Activated naive CD4-positive, alpha-beta T cell treated with anti-CD3 and anti-CD28 coated beads, Interleukin-2, amount 50 U/mL, for 24 hours (primary cell): ENCODE data around the gene SPACA5.
"Not testable (repeated sequence)": the region's sequence is repeated elsewhere in the genome, so short reads cannot be mapped to it uniquely, and the experiment has no call there.

ENCODE experiments used
- H3K27ac Mint-ChIP-seq: one replicate; pipeline ENCODE4 v1.8.0; 2021; ENCODE audit warnings: mild to moderate bottlenecking, mixed read lengths
- H3K27me3 Mint-ChIP-seq: one replicate; pipeline ENCODE4 v1.8.0; 2021; ENCODE audit warnings: mixed read lengths
- H3K36me3 Mint-ChIP-seq: one replicate; pipeline ENCODE4 v1.8.0; 2021; ENCODE audit warnings: mixed read lengths
- H3K4me1 Mint-ChIP-seq: one replicate; pipeline ENCODE4 v1.8.0; 2021; ENCODE audit warnings: mixed read lengths
- H3K4me3 Mint-ChIP-seq: one replicate; pipeline ENCODE4 v1.8.0; 2021; ENCODE audit warnings: mild to moderate bottlenecking, mixed read lengths
- H3K9me3 Mint-ChIP-seq: one replicate; pipeline ENCODE4 v1.8.0; 2021; ENCODE audit warnings: mixed read lengths

SPACA5 gene

DNA sequence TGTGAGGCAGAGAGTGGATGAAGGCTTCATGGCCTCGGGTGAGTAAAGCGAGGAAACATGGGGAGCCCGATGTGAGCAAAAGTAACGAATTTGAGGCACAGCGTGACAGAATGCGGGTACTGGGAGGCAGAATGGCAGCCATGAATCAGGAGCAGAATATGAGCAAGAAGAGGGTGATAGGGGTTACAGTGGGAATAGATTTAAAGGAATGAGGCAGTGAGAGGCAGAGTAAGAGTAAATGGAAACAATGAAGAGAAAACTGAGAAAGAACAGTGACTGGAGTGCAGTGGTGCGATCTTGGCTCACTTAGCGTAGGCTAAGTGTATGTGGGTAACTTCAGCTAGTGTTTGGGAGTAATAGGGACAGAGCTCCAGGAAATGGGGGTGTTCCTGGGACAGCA, at the start of gene SPACA5:
SPACA5 (plus strand) TSS at position 301 of the 400 bp plus-strand sequence. CDS start 815 bp downstream, outside the sequence.
- not testable (repeated sequence) for H3K27me3 Mint-ChIP-seq, H3K4me3 Mint-ChIP-seq, H3K9me3 Mint-ChIP-seq, H3K36me3 Mint-ChIP-seq, H3K27ac Mint-ChIP-seq
- peaks cover 18% of the 10 kb centered on the region for H3K4me1 Mint-ChIP-seq

DNA sequence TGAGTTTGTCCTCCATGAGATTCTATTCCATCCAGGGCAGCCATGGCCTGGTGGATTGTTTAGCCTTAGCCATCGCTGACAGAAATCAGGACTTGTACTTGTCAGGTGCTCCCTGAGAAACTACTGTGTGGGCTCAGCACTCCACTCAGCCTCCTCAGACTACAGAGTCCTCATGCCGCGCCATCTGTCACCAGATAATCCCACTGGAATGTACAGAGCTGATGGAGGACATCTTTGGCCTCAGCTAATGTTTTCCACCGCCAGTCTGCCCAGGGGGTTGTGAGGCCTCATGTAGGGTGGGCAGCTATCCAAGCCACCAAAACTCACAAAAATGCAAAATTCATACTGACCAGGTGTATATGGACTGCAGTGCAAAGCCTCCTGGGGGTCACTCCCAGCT, 48.6 kb upstream of the SPACA5 start:
- not testable (repeated sequence) for H3K27ac Mint-ChIP-seq, H3K4me3 Mint-ChIP-seq, H3K27me3 Mint-ChIP-seq, H3K4me1 Mint-ChIP-seq, H3K36me3 Mint-ChIP-seq, H3K9me3 Mint-ChIP-seq

DNA sequence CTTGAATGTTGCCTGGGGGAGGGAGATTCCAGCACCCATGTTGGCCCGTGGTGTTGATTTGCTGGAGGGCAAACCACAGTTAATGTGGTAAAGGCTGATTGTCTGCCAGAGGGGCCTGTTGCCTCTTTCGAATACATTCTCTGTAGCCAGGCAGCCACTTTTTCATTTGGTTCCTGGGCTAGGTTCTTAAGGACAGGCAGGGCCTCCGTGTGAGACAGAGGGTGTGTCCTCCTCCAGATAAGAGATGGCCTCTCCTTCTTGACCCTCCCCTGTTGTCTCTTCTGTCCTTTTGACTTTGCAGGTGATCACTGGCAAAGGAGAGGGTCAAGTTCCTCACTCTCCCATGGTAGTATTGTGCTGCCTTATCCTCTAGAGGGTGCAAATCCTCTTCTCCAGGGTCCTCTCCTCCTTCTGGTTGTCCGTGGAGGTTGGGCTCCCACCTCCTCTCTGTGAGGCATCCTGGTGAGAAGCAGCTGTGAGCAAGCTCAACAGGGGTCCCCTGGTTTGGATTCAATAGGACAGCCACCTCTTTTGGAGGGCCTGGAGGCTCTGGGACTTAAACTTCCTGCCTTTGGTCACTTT, 47.9 kb upstream of the SPACA5 start:
- Mint-ChIP-seq H3K4me3 (no peak overlapping the region), H3K36me3 (no peaks in the 10 kb centered on the region), H3K27me3 (no peaks in the 10 kb centered on the region), H3K9me3 (no peaks in the 10 kb centered on the region), H3K4me1 (no peaks in the 10 kb centered on the region), H3K27ac (no peak overlapping the region)

DNA sequence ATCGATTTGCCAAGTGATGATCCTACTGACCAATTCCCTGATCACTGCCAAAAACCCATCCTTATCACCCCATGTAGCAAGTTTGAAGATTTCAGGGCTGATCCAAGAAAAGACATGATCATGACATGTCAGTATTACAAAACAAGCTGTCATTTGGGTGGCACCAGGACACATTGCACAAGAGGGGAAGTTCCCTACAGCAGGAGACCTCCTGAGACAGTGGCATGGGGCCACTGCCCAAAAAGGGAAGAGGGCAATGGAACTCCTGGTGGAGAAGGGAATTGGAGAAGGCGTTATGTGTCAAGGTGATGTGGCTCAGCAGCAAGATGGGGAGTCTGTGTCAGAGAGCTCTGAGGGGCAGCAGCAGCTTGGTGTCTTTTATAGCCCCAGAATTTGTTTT, 46.4 kb upstream of the SPACA5 start:
- H3K36me3 Mint-ChIP-seq: peaks cover 4% of the 10 kb centered on the region
- no peaks in the 10 kb centered on the region for H3K4me1 Mint-ChIP-seq
- H3K9me3 Mint-ChIP-seq: peaks cover 4% of the 10 kb centered on the region
- H3K27me3 Mint-ChIP-seq: no peaks in the 10 kb centered on the region
- H3K4me3 Mint-ChIP-seq: no peak overlapping the region
- no peak overlapping the region for H3K27ac Mint-ChIP-seq

DNA sequence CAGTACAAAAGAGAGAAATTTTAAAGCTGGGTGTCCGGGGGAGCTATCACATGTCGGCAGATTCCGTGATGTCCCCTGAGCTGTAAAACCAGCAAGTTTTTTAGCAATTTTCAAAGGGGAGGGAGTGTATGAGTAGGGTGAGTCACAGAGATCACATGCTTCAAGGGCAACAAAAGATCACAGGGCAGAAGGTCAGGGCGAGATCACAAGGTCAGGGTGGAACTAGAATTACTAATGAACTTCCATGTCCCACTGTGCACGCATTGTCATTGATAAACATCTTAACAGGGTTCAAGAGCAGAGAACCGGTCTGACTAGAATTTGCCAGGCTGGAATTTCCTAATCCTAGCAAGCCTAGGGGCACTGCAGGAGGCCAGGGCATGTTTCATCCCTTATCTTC, 45.0 kb upstream of the SPACA5 start:
- not testable (repeated sequence) for H3K27ac Mint-ChIP-seq, H3K36me3 Mint-ChIP-seq, H3K27me3 Mint-ChIP-seq, H3K4me3 Mint-ChIP-seq, H3K4me1 Mint-ChIP-seq, H3K9me3 Mint-ChIP-seq

DNA sequence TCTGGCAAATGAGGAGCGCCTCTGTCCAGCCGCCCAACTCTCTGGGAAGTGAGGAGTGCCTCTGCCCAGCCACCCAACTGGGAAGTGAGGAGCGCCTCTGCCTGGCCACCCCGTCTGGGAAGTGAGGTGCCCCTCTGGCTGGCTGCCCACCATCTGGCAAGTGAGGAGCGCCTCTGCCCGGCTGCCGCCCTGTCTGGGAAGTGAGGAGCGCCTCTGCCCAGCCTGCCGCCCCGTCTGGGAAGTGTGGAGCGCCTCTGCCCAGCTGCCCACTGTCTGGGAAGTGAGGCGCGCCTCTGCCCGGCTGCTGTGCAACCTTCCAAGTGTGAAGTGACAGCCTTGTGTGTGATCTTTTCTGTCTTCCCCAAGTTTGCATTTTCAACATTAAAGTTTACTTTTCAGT, 41.3 kb upstream of the SPACA5 start:
- H3K27ac Mint-ChIP-seq, H3K4me1 Mint-ChIP-seq, H3K9me3 Mint-ChIP-seq, H3K27me3 Mint-ChIP-seq, H3K4me3 Mint-ChIP-seq, H3K36me3 Mint-ChIP-seq: not testable (repeated sequence)

DNA sequence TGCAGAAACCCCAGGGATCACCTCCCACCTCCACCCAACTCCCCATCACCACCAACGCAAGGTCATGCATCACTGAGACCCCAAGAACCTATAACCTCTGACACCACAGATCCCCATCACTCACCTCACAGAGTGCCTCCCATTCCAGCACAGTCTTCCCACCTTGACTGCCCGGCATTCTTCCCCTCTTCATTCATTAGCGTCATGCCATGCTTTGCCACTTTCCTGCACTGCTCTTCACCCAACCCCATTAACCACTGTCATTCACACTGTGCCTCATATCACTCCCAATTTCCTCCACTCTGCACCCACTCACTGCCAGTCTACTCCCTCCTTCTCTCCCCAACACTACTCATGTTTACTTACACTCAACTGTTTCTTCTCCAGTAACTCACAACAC, 33.6 kb upstream of the SPACA5 start:
- H3K4me1 Mint-ChIP-seq: no peaks in the 10 kb centered on the region
- no peaks in the 10 kb centered on the region for H3K9me3 Mint-ChIP-seq
- H3K36me3 Mint-ChIP-seq: peaks cover 24% of the 10 kb centered on the region
- H3K27me3 Mint-ChIP-seq: no peaks in the 10 kb centered on the region
- H3K27ac Mint-ChIP-seq: no peak overlapping the region
- no peak overlapping the region for H3K4me3 Mint-ChIP-seq

DNA sequence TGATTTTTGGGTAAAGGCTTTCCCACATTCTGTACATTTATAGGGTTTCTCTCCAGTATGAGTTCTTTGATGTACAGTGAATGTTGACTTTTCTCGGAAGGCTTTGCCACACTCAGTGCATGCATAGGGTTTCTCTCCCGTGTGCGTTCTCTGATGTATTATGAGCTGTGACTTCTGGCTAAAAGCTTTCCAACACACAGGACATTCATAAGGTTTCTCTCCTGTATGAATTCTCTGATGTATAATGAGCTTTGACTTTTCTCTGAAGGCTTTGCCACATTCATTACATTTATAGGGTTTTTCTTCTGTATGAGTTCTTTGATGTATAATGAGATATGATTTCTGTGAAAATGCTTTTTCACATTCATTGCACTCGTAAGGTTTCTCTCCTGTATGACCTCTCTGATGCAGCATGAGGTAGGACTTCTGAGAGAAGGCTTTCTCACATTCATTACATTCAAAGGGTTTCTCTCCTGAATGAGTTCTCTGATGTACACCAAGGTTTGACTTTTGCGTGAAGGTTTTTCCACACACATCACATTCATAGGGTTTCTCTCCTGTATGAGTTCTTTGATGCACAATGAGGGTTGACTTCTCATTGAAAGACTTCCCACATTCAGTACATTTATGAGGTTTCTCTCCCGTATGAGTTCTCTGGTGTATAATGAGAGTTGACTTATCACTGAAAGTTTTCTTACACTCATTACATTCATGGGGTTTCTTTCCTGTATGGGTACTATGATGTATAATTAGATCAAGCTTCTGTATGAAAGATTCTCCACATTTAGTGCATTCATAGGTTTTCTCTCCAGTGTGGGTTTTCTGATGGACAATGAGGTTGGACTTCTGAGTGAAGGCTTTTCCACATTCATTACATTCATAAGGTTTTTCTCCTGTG, 30.3 kb upstream of the SPACA5 start:
- H3K9me3 Mint-ChIP-seq: no peaks in the 10 kb centered on the region

DNA sequence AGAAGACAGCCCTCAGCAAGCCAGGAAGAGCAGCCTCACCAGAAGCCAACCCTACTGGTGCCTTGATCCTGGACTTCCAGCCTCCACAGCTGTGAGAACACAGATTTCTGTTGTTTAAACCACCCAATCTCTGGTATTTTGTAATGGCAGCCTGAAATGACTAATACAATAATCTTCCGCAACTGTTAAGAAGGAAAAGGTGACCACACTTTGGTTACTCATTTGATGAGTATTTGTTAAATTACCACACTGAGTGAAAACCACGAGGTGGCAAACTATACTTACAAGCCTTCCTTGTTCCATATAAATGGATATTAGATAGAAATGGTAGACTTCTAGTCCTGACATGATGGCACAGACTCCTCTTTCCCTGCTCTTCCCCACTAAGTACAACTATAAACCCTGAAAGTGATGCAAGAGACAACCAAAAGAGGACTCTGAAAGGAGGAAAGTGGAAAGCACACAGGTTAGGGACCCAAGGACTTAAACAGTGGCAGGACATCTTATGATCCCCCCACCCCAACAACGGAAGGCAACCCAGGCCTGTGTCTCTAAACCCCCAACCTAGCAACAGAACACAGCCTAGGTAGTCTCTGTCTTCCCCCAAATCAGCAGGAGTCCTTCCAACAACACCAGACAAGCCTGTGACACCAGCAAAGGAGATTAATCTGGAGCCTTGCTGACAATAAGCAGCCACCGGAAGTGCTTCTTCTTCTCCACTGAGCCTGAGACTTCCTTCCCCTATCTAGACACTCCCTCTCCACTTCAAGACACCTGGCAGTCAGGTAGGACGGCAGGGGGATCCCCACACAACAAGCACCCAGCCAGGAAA, 15.3 kb upstream of the SPACA5 start:
- H3K27ac Mint-ChIP-seq: peak overlapping the region; percentile 84
- H3K27me3 Mint-ChIP-seq: no peaks in the 10 kb centered on the region
- H3K36me3 Mint-ChIP-seq: peaks cover 20% of the 10 kb centered on the region
- peaks cover under 1% of the 10 kb centered on the region for H3K9me3 Mint-ChIP-seq
- peaks cover 47% of the 10 kb centered on the region for H3K4me1 Mint-ChIP-seq
- peak overlapping the region; percentile 69 for H3K4me3 Mint-ChIP-seq

More for the DNA sequence above, 30.3 kb upstream of the SPACA5 start:
- H3K27me3 Mint-ChIP-seq: no peaks in the 10 kb centered on the region
- no peak overlapping the region for H3K27ac Mint-ChIP-seq
- H3K4me3 Mint-ChIP-seq: no peak overlapping the region
- H3K4me1 Mint-ChIP-seq: no peaks in the 10 kb centered on the region
- H3K36me3 Mint-ChIP-seq: peaks cover 42% of the 10 kb centered on the region

DNA sequence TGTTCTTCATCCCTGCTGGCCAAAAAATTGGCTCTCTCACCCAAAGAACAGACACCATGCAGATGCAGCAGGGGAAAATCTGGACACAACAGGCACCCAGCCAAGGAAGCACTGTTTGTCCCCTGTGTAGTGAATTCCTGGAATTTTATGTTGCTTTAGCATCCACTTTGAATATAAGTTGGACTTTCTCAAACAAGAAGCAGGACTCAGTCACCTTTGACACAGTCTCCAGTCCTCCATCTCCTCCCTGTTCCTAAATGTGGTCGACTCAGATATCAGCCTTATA, 14.8 kb upstream of the SPACA5 start:
- Mint-ChIP-seq H3K27me3 (no peaks in the 10 kb centered on the region), H3K9me3 (no peaks in the 10 kb centered on the region), H3K36me3 (peaks cover 17% of the 10 kb centered on the region), H3K4me3 (peak overlapping the region; percentile 69), H3K4me1 (peaks cover 47% of the 10 kb centered on the region), H3K27ac (peak overlapping the region; percentile 84)

DNA sequence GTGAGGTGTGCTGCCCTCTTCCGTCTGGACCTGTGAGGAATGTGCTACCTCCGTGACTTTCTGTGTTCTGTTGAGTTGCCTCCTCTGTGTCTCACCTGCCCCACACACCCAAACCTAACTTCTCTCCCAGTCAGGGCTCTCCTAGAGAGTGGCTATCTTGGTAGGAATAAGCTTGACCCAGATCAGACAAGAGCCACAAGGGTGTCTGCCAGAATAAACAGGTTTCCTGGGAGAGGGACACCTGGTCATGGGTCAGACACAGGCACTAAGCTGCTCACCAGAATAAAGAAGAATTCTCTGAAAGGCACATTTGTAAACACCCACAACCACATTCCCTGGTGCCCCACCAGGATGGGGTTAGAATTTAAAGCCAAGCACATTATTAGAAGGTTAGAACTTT, 14.1 kb upstream of the SPACA5 start:
- Mint-ChIP-seq H3K27me3 (no peaks in the 10 kb centered on the region), H3K27ac (no peak overlapping the region), H3K9me3 (no peaks in the 10 kb centered on the region), H3K4me1 (peaks cover 47% of the 10 kb centered on the region), H3K4me3 (no peak overlapping the region), H3K36me3 (peaks cover 14% of the 10 kb centered on the region)

DNA sequence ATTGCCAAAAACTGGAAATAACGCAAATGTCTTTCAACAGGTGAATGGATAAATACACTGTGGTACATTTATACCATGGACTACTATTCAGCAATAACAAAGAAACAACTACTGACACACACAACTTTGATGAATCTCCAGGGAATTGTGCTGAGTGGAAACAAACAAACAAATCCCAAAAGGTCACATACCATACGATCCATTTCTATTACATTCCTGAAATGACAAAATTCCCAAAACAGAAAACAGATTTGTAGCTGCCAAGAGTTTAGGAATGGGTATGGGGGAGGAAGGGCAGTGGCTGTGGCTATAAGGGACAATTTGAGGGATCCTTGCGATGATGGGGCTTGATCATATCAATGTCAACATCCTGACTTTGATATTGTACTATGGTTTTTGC, 5.5 kb upstream of the SPACA5 start:
- Mint-ChIP-seq H3K27me3 (no peaks in the 10 kb centered on the region), H3K4me1 (peaks cover 31% of the 10 kb centered on the region), H3K4me3 (peak overlapping the region; percentile 23), H3K36me3 (peaks cover 3% of the 10 kb centered on the region), H3K9me3 (no peaks in the 10 kb centered on the region), H3K27ac (no peak overlapping the region)

DNA sequence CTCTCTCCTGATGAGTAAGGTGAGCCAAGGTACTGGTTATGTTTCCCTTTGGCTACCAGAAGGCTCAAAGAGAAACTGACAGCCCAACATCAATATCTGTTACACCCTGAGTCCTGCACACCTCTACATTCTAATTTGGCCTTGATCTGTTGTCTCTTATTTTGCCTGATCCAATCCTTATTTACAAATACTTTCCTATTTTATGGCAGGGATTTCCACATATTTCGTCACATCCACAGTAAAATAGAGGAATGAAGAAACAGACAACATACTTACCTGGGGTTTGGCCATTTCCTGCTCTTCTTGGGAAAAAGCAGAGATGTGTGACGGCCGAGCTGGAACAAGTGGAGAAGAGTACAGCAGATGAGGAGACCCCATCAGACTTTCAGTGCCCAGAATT, 4.5 kb upstream of the SPACA5 start:
- H3K4me1 Mint-ChIP-seq: peaks cover 29% of the 10 kb centered on the region
- peak overlapping the region; percentile 30 for H3K27ac Mint-ChIP-seq
- H3K9me3 Mint-ChIP-seq: no peaks in the 10 kb centered on the region
- H3K27me3 Mint-ChIP-seq: no peaks in the 10 kb centered on the region
- H3K36me3 Mint-ChIP-seq: peaks cover 3% of the 10 kb centered on the region
- H3K4me3 Mint-ChIP-seq: peak overlapping the region; percentile 55

DNA sequence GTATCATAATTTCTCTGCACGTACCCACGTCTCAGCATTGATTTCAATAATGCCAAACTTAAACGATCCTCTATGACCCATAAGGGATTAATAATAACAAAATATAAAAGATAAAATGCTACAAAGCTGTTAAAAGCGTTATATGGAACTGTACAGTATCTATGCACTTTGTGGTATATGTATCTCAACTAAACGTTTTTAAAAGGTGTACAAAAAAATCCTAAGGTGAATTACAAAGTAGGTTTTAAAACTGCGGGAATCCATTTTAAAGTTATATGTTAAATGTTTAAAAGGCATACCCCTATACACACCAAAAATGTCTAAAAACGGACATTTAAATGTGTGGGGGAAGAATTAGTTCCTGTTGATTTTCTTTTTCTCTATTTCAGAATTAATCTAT, 3.9 kb upstream of the SPACA5 start:
- Mint-ChIP-seq H3K4me3 (peak overlapping the region; percentile 61), H3K9me3 (no peaks in the 10 kb centered on the region), H3K27me3 (no peaks in the 10 kb centered on the region), H3K27ac (no peak overlapping the region), H3K36me3 (peaks cover 3% of the 10 kb centered on the region), H3K4me1 (peaks cover 29% of the 10 kb centered on the region)

DNA sequence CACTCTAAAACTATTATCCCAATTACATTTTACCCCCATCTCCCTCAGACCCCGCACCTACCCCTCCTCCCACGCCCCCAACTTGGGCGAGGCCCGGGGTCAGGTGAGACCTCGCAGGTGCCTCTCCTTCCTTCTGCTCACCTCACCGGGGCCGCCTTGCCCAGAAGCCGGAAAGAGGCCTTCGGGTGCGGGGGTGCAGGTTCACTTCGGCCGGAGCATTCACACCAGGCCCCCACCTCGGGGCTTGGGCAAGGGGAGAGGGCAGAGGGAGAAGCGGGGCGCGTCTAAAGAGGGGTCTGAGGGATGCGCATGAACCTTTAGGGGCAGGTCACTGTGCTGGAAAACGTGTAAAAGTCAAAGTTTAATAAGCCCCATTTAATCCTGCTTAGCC, 3.4 kb upstream of the SPACA5 start:
- Mint-ChIP-seq H3K4me1 (peaks cover 29% of the 10 kb centered on the region), H3K4me3 (peak overlapping the region; percentile 100), H3K36me3 (peaks cover 3% of the 10 kb centered on the region), H3K9me3 (no peaks in the 10 kb centered on the region), H3K27ac (peak overlapping the region; percentile 99), H3K27me3 (no peaks in the 10 kb centered on the region)
